ENCODE data around the gene CYP1B1. TPM values are rescaled to one million over a fixed set of nuclear protein-coding genes. Genes with fewer than 3 reads are reported as not detected.

CYP1B1 gene
- total RNA-seq, 1 experiment from 2014 or later = 4.2 TPM

DNA sequence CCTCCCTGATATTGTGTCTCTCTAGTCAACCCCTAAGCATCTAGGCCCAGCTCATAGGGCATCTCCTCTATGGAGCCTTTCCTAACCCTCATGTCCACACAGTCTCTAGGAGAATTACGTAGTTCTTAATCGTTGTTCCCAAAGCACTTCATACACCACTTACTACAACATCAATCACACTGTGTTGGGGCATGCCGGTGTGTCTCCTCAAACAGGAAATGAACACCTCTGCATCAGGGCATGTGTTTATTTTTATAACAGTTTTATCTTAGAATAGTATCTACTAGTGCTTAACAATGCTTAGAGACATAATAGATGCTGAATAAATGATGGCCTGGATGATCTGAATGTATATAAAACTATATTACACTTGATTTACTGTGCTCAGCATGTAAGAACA is 19.7 kb downstream of the CYP1B1 start (continued):
- no peak for TF ChIP-seq E2F1 (CRISPR knock-in tag; IDR thresholded peaks at IDR 0.05)
- TF ChIP-seq TEAD4 (CRISPR knock-in tag; IDR thresholded peaks at IDR 0.05) = no peak

DNA sequence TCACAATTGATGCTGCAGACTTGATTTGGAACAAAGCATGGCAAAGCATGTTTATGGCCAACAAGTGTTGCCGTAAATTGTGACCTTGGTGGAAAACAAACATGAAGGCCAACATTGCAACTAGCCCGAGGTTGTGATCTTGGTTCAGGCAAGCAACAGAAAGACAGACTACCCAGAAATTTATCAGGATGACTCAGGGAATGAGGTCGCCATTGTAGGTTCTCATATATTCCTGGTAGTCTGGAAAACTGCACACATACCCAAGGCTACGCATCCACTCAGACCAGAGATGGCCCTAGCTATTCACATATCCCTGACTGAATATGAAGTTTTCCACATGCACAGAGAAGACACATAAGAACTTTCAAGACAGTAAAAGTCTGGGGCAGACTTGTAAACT is 30.1 kb downstream of the CYP1B1 start:
- no peak for ATAC-seq
- ChIA-PET POLR2A (interaction anchor here (0.6 kb wide), 1 partner anchor 1285 kb away, joined by 3 read pairs; no protein-coding TSS in a partner anchor), CTCF (interaction anchor here (1.3 kb wide), 1 partner anchor 31 kb away, joined by 6 read pairs; the partner anchor contains the start of gene CYP1B1)
- H3K27me3 Mint-ChIP-seq (ENCODE audit: low read depth) = peaks cover 8% of the 10 kb centered on the region
- H3K36me3 Mint-ChIP-seq = no peaks in the 10 kb centered on the region
- no peaks in the 10 kb centered on the region for H3K9me3 Mint-ChIP-seq
- no peak overlapping the region for H3K27ac Mint-ChIP-seq
- H3K4me1 Mint-ChIP-seq = peaks cover 9% of the 10 kb centered on the region
- DNase-seq (ENCODE audit: low spot score) = no peak
- no peak overlapping the region for H3K4me3 Mint-ChIP-seq
- TF ChIP-seq E2F4 (CRISPR knock-in tag; IDR thresholded peaks at IDR 0.05; ENCODE audit: borderline replicate concordance, low read depth) (no peak), TEAD4 (CRISPR knock-in tag; IDR thresholded peaks at IDR 0.05) (no peak), PRRX2 (CRISPR knock-in tag; IDR thresholded peaks at IDR 0.05) (no peak), CBFB (CRISPR knock-in tag; IDR thresholded peaks at IDR 0.05; ENCODE audit: low read depth) (no peak), GABPB1 (CRISPR knock-in tag; IDR thresholded peaks at IDR 0.05) (no peak), RELA (CRISPR knock-in tag; IDR thresholded peaks at IDR 0.05; ENCODE audit: borderline replicate concordance) (no peak)

- ChIA-PET POLR2A (no interaction called here), CTCF (interaction anchor here (2.3 kb wide), 1 partner anchor 37 kb away, joined by 6 read pairs; the partner anchor contains the start of gene CYP1B1)
- Mint-ChIP-seq H3K36me3 (no peaks in the 10 kb centered on the region), H3K27ac (no peak overlapping the region), H3K9me3 (no peaks in the 10 kb centered on the region), H3K4me3 (no peak overlapping the region), H3K4me1 (peaks cover 14% of the 10 kb centered on the region), H3K27me3 (ENCODE audit: low read depth) (peaks cover 37% of the 10 kb centered on the region)
- TF ChIP-seq ATF2 (CRISPR knock-in tag; IDR thresholded peaks at IDR 0.05; ENCODE audit: borderline replicate concordance, low read depth) = no peak
- no peak for TF ChIP-seq ZNF219 (CRISPR knock-in tag; IDR thresholded peaks at IDR 0.05; ENCODE audit: borderline replicate concordance)
- TF ChIP-seq PRDM15 (CRISPR knock-in tag; IDR thresholded peaks at IDR 0.05) = no peak
- TF ChIP-seq GTF2I (CRISPR knock-in tag; conservative IDR thresholded peaks at IDR 0.05) = no peak
- no peak for ATAC-seq
- DNase-seq (ENCODE audit: low spot score) = no peak
Measured at GRCh38 chr2:38039121-38039910, 36.6 kb downstream of the CYP1B1 start.

GRCh38 chr2:38038682-38039081 is 37.3 kb downstream of the CYP1B1 start:
- peaks cover 14% of the 10 kb centered on the region for H3K4me1 Mint-ChIP-seq
- no peaks in the 10 kb centered on the region for H3K9me3 Mint-ChIP-seq
- peak overlapping the region; percentile 48 for H3K4me3 Mint-ChIP-seq
- ChIA-PET CTCF (interaction anchor here (1.0 to 2.3 kb wide), 4 partner anchors 36 to 148 kb away, joined by 3 to 6 read pairs (median 4); partner anchors contain the start of gene CYP1B1), POLR2A (no interaction called here)
- no peak overlapping the region for H3K27ac Mint-ChIP-seq
- peak; percentile 32 for ATAC-seq
- H3K27me3 Mint-ChIP-seq (ENCODE audit: low read depth) = peaks cover 37% of the 10 kb centered on the region
- H3K36me3 Mint-ChIP-seq = no peaks in the 10 kb centered on the region
- TF ChIP-seq SOX15 (CRISPR knock-in tag; IDR thresholded peaks at IDR 0.05) (no peak), PRRX2 (CRISPR knock-in tag; IDR thresholded peaks at IDR 0.05) (no peak), MXD4 (CRISPR knock-in tag; IDR thresholded peaks at IDR 0.05; ENCODE audit: borderline replicate concordance) (no peak), ZNF121 (CRISPR knock-in tag; IDR thresholded peaks at IDR 0.05) (no peak)
- TF ChIP-seq, protein P1, sequence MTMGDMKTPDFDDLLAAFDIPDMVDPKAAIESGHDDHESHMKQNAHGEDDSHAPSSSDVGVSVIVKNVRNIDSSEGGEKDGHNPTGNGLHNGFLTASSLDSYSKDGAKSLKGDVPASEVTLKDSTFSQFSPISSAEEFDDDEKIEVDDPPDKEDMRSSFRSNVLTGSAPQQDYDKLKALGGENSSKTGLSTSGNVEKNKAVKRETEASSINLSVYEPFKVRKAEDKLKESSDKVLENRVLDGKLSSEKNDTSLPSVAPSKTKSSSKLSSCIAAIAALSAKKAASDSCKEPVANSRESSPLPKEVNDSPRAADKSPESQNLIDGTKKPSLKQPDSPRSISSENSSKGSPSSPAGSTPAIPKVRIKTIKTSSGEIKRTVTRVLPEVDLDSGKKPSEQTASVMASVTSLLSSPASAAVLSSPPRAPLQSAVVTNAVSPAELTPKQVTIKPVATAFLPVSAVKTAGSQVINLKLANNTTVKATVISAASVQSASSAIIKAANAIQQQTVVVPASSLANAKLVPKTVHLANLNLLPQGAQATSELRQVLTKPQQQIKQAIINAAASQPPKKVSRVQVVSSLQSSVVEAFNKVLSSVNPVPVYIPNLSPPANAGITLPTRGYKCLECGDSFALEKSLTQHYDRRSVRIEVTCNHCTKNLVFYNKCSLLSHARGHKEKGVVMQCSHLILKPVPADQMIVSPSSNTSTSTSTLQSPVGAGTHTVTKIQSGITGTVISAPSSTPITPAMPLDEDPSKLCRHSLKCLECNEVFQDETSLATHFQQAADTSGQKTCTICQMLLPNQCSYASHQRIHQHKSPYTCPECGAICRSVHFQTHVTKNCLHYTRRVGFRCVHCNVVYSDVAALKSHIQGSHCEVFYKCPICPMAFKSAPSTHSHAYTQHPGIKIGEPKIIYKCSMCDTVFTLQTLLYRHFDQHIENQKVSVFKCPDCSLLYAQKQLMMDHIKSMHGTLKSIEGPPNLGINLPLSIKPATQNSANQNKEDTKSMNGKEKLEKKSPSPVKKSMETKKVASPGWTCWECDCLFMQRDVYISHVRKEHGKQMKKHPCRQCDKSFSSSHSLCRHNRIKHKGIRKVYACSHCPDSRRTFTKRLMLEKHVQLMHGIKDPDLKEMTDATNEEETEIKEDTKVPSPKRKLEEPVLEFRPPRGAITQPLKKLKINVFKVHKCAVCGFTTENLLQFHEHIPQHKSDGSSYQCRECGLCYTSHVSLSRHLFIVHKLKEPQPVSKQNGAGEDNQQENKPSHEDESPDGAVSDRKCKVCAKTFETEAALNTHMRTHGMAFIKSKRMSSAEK (CRISPR knock-in tag; IDR thresholded peaks at IDR 0.05; ENCODE audit: borderline replicate concordance) = no peak
- DNase-seq (ENCODE audit: low spot score) = no peak

All from WTC11 (cell line).